Lower lobe of right lung (tissue), 2 donors: ENCODE results near the gene CDH23. TPM values are rescaled to one million over a fixed set of nuclear protein-coding genes. Genes with fewer than 3 reads are reported as not detected.

Source experiments
- ATAC-seq, 2 donors: fragments of 200-7000 bp; cut with Tn5 transposase; one replicate each; pipeline ENCODE4 v1.9.1; 2020 to 2022; ENCODE audit warnings: mild to moderate bottlenecking in 2 of 2, moderate library complexity in 2 of 2
- DNase-seq: peaks from one replicate; pipeline ENCODE4 v3.0.0-alpha.2; 2020
- H3K27ac ChIP-seq: fragments of 200-600 bp; one replicate; pipeline ENCODE4 v1.8.0; 2022
- H3K27me3 ChIP-seq: fragments of 200-600 bp; one replicate; pipeline ENCODE4 v1.8.0; 2022; ENCODE audit warnings: low read depth
- H3K36me3 ChIP-seq: fragments of 200-600 bp; one replicate; pipeline ENCODE4 v1.8.0; 2022; ENCODE audit warnings: mild to moderate bottlenecking
- H3K4me1 ChIP-seq: fragments of 200-600 bp; one replicate; pipeline ENCODE4 v1.8.0; 2022
- H3K4me3 ChIP-seq: fragments of 200-600 bp; one replicate; pipeline ENCODE4 v1.8.0; 2022; ENCODE audit warnings: mild to moderate bottlenecking
- H3K9me3 ChIP-seq: fragments of 200-600 bp; one replicate; pipeline ENCODE4 v1.8.0; 2022
- CTCF ChIP-seq: fragments of 200-600 bp; IDR thresholded peaks from one replicate; pipeline ENCODE4 v1.8.0; 2022; ENCODE audit warnings: antibody characterized with exemption, mild to moderate bottlenecking
- intact Hi-C: fragments of 100-400 bp; cut with DNase I; formaldehyde crosslinking; loops from one replicate; pipeline ENCODE4 v1.11.0; 2022
- total RNA-seq: library from RNA; stranded (reverse); fragmentation: NEBNext Ultra II Directional; extraction: Animal tissue kit (Norgen Biotek cat#: 25700); gene quantifications from one replicate; pipeline ENCODE4 v1.2.1, GENCODE V29; 2021
- donor health status: DM: no; HTN: yes; CAD: no; lungs with severe emphysema.

CDH23 gene
- total RNA-seq, 1 donor from 2014 or later: 9.4 TPM

DNA sequence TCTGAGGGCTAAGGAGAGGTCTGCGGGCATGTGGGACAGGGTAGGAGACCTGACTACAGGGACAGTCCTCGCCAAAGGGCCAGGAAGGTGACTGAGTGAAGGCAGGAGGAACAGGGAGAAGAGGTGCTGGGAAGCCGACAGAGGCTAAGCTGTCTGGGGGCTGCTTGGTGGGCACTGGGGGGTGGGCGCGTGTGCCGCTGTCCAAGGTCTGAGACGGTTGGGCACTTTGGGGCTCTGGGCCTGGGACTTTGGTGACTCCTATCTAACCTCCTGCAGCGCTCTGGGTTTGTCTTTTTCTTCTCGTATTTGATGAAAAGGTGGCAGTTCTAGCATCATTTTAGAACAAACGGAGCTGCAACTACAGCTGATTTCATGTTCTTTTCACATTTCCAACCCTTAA lies 181.3 kb downstream of the CDH23 start:
- DNase-seq: no peak
- intact Hi-C loops: no loop called here
- no peak for TF ChIP-seq CTCF
- Histone ChIP-seq H3K27me3 (no peaks in the 10 kb centered on the region), H3K9me3 (no peaks in the 10 kb centered on the region), H3K4me1 (no peaks in the 10 kb centered on the region), H3K36me3 (no peaks in the 10 kb centered on the region), H3K4me3 (no peak overlapping the region), H3K27ac (no peak overlapping the region)
- no peak for ATAC-seq

DNA sequence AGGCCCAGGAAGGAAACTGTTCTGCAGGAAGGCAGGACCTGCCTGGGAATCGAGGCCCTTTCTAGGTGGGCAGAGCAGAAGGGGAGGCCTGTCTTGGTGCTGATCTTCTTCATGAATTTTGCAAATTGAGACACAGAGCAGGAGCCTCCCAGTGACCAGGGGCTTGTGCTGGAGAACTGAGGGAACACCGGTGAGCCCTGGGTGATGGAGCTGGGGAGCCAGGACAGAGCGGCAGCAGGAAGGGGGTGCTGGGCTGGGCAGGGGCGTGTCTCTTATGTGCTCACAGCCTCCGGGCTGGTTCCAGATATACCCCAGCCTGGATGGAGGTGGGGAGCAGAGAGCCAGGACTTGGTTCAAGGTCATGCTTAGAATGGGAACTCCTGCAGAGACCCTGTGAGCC lies 182.9 kb downstream of the CDH23 start:
- no peak for DNase-seq
- no peak for ATAC-seq
- Histone ChIP-seq H3K4me3 (no peak overlapping the region), H3K4me1 (no peaks in the 10 kb centered on the region), H3K9me3 (no peaks in the 10 kb centered on the region), H3K27ac (no peak overlapping the region), H3K27me3 (no peaks in the 10 kb centered on the region), H3K36me3 (no peaks in the 10 kb centered on the region)
- TF ChIP-seq CTCF: no peak
- intact Hi-C loops: no loop called here

DNA sequence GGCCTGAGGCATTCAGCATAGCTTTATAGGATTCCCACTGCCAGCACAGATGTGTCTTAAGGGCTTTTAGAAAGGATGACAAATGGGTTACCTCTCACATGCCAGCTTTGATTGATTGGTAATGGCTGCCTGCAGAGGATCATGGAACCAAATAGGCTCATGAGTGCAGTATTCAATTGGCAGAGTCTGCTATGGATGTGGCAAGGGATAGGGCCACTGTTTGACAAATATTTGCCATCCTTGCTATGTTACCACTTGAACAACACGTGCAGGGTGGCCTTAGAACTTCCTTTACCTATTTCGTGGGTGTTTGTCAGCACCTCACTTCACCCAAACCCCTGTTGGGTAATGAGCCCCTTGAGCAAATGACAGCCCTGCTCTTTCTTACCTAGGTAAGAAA lies 183.7 kb downstream of the CDH23 start:
- Histone ChIP-seq H3K27me3 (no peaks in the 10 kb centered on the region), H3K4me3 (no peak overlapping the region), H3K9me3 (no peaks in the 10 kb centered on the region), H3K36me3 (no peaks in the 10 kb centered on the region), H3K27ac (no peak overlapping the region), H3K4me1 (no peaks in the 10 kb centered on the region)
- no peak for TF ChIP-seq CTCF
- intact Hi-C loops: no loop called here
- ATAC-seq: no peak
- DNase-seq: no peak

GRCh38 chr10:71580926-71581325 lies 184.2 kb downstream of the CDH23 start:
- ATAC-seq: no peak
- Histone ChIP-seq H3K27ac (no peak overlapping the region), H3K27me3 (no peaks in the 10 kb centered on the region), H3K4me1 (no peaks in the 10 kb centered on the region), H3K36me3 (no peaks in the 10 kb centered on the region), H3K9me3 (no peaks in the 10 kb centered on the region), H3K4me3 (no peak overlapping the region)
- no peak for DNase-seq
- intact Hi-C loops: no loop called here
- no peak for TF ChIP-seq CTCF

DNA sequence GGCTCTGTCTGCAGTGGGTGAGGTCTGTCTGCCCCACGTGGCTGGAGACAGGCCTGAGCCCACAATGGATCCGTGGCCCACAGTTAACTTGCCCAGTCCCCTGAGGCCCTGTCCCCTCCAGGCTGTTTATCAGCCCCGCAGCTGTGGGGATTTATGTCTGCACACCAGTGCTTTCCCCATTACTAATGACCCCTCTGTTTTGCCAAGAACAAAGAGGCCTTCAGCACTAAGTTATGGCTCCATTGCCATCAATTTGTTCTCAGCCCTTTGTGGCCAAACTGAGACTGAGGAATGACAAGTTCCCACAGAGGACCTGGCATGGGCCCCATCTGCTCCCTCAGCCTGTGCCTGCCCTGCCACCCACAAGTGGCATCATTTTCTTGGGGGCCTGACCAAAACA lies 184.7 kb downstream of the CDH23 start:
- H3K4me3 ChIP-seq: no peak overlapping the region
- no peaks in the 10 kb centered on the region for H3K4me1 ChIP-seq
- DNase-seq (no peak), ATAC-seq (no peak)
- TF ChIP-seq CTCF: no peak
- H3K9me3 ChIP-seq: no peaks in the 10 kb centered on the region
- H3K27me3 ChIP-seq: no peaks in the 10 kb centered on the region
- no peak overlapping the region for H3K27ac ChIP-seq
- H3K36me3 ChIP-seq: no peaks in the 10 kb centered on the region
- intact Hi-C loops: no loop called here

DNA sequence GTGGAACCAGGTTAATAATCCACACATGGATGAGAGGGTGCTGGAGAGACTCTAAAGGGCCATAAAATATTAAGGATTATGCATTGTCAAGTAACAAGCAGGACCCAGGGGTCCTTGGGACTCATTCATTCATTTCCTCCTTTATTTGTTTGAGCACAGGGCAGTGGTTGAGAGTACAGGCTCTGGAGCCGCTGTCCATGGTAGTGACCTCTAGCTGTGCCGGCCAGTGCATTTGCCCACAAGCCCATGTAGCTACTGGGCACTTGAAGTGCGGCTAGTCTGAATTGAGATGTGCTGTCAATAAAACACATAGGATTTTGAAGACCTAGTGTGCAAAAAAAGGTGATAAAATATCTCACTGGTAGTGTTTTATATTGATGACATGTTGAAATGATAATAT lies 185.3 kb downstream of the CDH23 start:
- TF ChIP-seq CTCF: no peak
- intact Hi-C loops: no loop called here
- no peak for ATAC-seq

More for the DNA sequence above, 185.3 kb downstream of the CDH23 start:
- no peaks in the 10 kb centered on the region for H3K4me1 ChIP-seq
- H3K27ac ChIP-seq: no peak overlapping the region
- no peaks in the 10 kb centered on the region for H3K36me3 ChIP-seq
- H3K9me3 ChIP-seq: no peaks in the 10 kb centered on the region
- no peak overlapping the region for H3K4me3 ChIP-seq
- H3K27me3 ChIP-seq: no peaks in the 10 kb centered on the region
- DNase-seq: no peak
